Lower lobe of right lung (tissue), 2 donors: ENCODE data around the gene DIS3L2. TPM values are rescaled to one million over a fixed set of nuclear protein-coding genes. Genes with fewer than 3 reads are reported as not detected.

Source experiments
- ATAC-seq, 2 donors: fragments of 200-7000 bp; cut with Tn5 transposase; one replicate each; pipeline ENCODE4 v1.9.1; 2020 to 2022; ENCODE audit warnings: mild to moderate bottlenecking in 2 of 2, moderate library complexity in 2 of 2
- DNase-seq: peaks from one replicate; pipeline ENCODE4 v3.0.0-alpha.2; 2020
- H3K27ac ChIP-seq: fragments of 200-600 bp; one replicate; pipeline ENCODE4 v1.8.0; 2022
- H3K27me3 ChIP-seq: fragments of 200-600 bp; one replicate; pipeline ENCODE4 v1.8.0; 2022; ENCODE audit warnings: low read depth
- H3K36me3 ChIP-seq: fragments of 200-600 bp; one replicate; pipeline ENCODE4 v1.8.0; 2022; ENCODE audit warnings: mild to moderate bottlenecking
- H3K4me1 ChIP-seq: fragments of 200-600 bp; one replicate; pipeline ENCODE4 v1.8.0; 2022
- H3K4me3 ChIP-seq: fragments of 200-600 bp; one replicate; pipeline ENCODE4 v1.8.0; 2022; ENCODE audit warnings: mild to moderate bottlenecking
- H3K9me3 ChIP-seq: fragments of 200-600 bp; one replicate; pipeline ENCODE4 v1.8.0; 2022
- CTCF ChIP-seq: fragments of 200-600 bp; IDR thresholded peaks from one replicate; pipeline ENCODE4 v1.8.0; 2022; ENCODE audit warnings: antibody characterized with exemption, mild to moderate bottlenecking
- intact Hi-C: fragments of 100-400 bp; cut with DNase I; formaldehyde crosslinking; loops from one replicate; pipeline ENCODE4 v1.11.0; 2022
- total RNA-seq: library from RNA; stranded (reverse); fragmentation: NEBNext Ultra II Directional; extraction: Animal tissue kit (Norgen Biotek cat#: 25700); gene quantifications from one replicate; pipeline ENCODE4 v1.2.1, GENCODE V29; 2021
- donor health status: DM: no; HTN: yes; CAD: no; lungs with severe emphysema.

Gene DIS3L2
- total RNA-seq, 1 donor from 2014 or later = 34.4 TPM

- peaks cover 18% of the 10 kb centered on the region for H3K36me3 ChIP-seq
- intact Hi-C loops = no loop called here
- H3K9me3 ChIP-seq = no peaks in the 10 kb centered on the region
- no peak for DNase-seq
- H3K4me1 ChIP-seq = no peaks in the 10 kb centered on the region
- no peaks in the 10 kb centered on the region for H3K27me3 ChIP-seq
- no peak overlapping the region for H3K27ac ChIP-seq
- ATAC-seq = no peak
- H3K4me3 ChIP-seq = no peak overlapping the region
- no peak for TF ChIP-seq CTCF
These were observed 279.4 kb downstream of the DIS3L2 start for GRCh38 chr2:232240906-232241305.

GRCh38 chr2:232242316-232242715 is 280.8 kb downstream of the DIS3L2 start:
- Histone ChIP-seq H3K27me3 (no peaks in the 10 kb centered on the region), H3K27ac (no peak overlapping the region), H3K9me3 (no peaks in the 10 kb centered on the region), H3K36me3 (peaks cover 18% of the 10 kb centered on the region), H3K4me1 (no peaks in the 10 kb centered on the region), H3K4me3 (no peak overlapping the region)
- DNase-seq (no peak), ATAC-seq (no peak)
- TF ChIP-seq CTCF = no peak
- intact Hi-C loops = no loop called here

- Histone ChIP-seq H3K4me3 (no peak overlapping the region), H3K27me3 (no peaks in the 10 kb centered on the region), H3K4me1 (no peaks in the 10 kb centered on the region), H3K36me3 (peaks cover 15% of the 10 kb centered on the region), H3K27ac (no peak overlapping the region), H3K9me3 (no peaks in the 10 kb centered on the region)
- ATAC-seq (no peak), DNase-seq (no peak)
- no peak for TF ChIP-seq CTCF
- intact Hi-C loops = no loop called here
These were observed 283.6 kb downstream of the DIS3L2 start for GRCh38 chr2:232245111-232245510.

GRCh38 chr2:232246245-232246644 is 284.7 kb downstream of the DIS3L2 start:
- no peak for TF ChIP-seq CTCF
- no peaks in the 10 kb centered on the region for H3K9me3 ChIP-seq
- intact Hi-C loops = no loop called here
- ATAC-seq (no peak), DNase-seq (no peak)
- no peak overlapping the region for H3K4me3 ChIP-seq
- no peak overlapping the region for H3K27ac ChIP-seq
- no peaks in the 10 kb centered on the region for H3K4me1 ChIP-seq
- no peaks in the 10 kb centered on the region for H3K27me3 ChIP-seq
- H3K36me3 ChIP-seq = peaks cover 21% of the 10 kb centered on the region

GRCh38 chr2:232249096-232249495 is 287.6 kb downstream of the DIS3L2 start:
- intact Hi-C loops = no loop called here
- TF ChIP-seq CTCF = no peak
- H3K9me3 ChIP-seq = no peaks in the 10 kb centered on the region
- no peak overlapping the region for H3K4me3 ChIP-seq
- H3K27ac ChIP-seq = no peak overlapping the region
- ATAC-seq (no peak), DNase-seq (no peak)
- H3K36me3 ChIP-seq = peaks cover 29% of the 10 kb centered on the region
- no peaks in the 10 kb centered on the region for H3K4me1 ChIP-seq
- H3K27me3 ChIP-seq = no peaks in the 10 kb centered on the region
